Activated CD4-positive, alpha-beta T cell treated with anti-CD3 and anti-CD28 coated beads for 4 hours (primary cell): ENCODE measurements around the gene GALNT18.
A peak's percentile ranks its signal among the peaks of the same experiment; 100 is the strongest.

Experiments used
- DNase-seq, 2 donors: peaks; one replicate each; pipeline ENCODE4 v3.0.0-alpha.2; 2020

The GALNT18 gene

DNA sequence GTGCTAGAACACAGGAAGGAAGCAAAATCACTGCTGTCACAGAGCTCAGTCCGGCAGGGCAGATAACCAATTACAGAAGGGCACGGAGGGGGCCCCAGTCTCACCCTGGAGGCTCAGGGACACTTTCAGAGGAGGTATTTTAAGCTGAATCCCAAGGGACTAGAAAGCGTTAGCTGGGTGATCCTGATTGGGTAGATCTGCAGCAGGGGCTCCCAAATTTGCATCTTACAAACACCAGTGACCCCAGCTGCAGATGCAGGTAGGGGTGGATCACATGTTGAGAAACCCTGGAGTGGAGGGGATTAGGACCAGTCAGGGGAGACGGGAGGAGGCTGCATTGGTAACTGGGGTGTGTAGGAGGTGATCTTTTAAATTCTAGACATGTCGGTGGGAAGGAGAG, 360.2 kb downstream of the GALNT18 start:
- no peak for DNase-seq

GRCh38 chr11:11260903-11261302, 360.9 kb downstream of the GALNT18 start:
- DNase-seq = no peak

GRCh38 chr11:11253995-11254394, 367.8 kb downstream of the GALNT18 start:
- no peak for DNase-seq

- DNase-seq = no peak
Measured at GRCh38 chr11:11253497-11253896, 368.3 kb downstream of the GALNT18 start.

- DNase-seq = no peak
Measured at GRCh38 chr11:11252403-11252802, 369.4 kb downstream of the GALNT18 start.

DNA sequence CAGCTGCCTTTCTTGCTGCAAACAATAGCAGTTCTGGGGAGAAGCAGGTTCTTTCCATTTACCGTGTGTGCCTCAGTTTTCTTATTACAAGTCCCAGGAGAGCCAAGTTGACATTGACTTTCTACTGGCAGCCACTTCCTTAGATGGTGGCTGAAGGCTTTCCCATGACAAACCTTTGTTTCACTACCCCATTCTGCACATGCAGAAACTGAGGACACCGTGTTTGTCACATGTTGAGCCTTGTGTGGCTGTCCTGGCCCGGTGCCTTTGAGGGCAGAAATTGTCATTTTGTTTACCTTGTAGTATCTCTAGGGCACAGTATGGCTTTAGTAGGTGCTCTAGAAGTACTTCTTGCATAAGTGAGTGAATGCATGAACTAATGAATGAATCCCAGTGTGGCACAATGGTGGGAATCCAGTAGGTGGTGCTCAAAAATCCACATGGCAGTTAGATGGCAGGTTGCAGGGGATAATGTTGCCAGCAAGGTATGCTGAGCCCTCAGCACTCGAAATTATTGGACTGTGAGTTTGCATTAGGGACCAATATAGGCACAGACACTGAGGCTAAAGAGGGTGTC, 370.3 kb downstream of the GALNT18 start:
- no peak for DNase-seq

DNA sequence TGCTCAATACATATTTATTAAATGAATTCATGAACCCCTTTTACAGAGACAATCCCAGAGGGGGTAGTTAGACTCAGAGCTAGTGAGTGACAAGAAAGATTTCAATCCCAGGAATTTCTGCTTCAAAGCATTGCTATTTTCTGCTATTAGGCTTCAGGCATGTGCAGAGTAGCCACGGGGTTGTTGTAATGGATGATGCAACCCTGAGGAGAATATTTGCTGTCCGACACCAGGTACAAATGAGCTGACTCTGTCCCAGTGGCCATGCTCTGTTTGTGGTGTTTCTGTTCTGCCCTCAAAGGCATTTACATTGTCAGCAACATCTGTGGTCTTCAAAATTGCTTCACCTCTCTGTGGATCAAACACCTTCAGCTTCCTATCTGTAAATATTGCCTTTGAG, 371.3 kb downstream of the GALNT18 start:
- no peak for DNase-seq

DNA sequence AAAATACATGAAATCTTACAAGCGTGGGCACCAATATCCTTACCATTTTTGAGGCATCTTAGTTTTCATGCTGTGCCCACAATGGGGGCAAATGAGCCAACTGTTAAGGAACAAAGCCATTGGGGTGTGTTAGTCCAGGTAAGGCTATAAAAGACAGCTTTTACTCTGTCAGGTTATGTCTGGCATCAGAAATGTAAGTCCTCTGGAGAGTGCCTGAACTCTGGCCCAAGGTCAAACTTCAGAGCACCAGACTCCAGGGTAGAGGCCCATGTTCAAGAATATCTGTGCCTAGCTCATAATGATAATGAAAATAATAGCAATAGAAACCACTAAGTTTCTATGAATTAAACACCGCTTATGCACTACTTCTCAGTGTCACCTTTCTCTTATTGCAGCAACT, 374.2 kb downstream of the GALNT18 start:
- DNase-seq = no peak

GRCh38 chr11:11247086-11247485, 374.7 kb downstream of the GALNT18 start:
- DNase-seq = no peak

DNA sequence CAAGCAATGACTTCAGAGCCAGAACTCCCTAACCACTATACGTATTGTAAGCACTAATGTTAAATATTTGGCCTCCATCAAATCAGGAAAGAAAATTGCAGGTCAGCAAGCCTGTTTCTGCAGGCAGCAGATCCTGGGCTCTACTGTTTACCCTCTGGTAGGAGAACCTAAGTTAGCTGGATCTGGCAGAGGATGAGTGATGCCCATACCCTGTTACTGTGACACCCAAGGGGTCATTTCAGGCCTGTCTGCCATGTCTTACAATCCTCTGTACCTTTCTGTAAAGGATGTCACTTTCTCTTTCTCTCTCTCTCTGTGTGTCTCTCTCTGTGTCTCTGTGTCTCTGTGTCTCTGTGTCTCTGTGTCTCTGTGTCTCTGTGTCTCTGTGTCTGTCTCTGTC, 375.6 kb downstream of the GALNT18 start:
- DNase-seq = no peak

DNA sequence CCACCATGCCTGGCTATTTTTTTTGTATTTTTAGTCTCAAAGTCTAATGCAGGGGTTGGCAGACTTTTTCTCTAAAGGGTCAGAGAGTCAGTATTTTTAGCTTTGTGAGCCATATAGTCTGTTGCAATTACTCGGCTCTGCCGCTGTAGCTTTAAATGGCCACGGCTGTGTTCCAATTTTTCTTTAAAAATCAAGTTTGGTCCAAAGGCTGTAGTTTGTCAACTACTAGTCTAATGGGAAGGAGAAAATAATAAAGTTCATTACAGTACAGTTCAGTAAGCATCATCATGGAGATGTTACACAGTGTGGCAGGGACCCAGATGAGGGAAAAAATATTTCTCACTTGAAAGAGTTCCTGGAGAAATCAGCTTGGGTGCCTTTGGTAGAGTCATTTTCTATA, 376.4 kb downstream of the GALNT18 start:
- DNase-seq = no peak

DNA sequence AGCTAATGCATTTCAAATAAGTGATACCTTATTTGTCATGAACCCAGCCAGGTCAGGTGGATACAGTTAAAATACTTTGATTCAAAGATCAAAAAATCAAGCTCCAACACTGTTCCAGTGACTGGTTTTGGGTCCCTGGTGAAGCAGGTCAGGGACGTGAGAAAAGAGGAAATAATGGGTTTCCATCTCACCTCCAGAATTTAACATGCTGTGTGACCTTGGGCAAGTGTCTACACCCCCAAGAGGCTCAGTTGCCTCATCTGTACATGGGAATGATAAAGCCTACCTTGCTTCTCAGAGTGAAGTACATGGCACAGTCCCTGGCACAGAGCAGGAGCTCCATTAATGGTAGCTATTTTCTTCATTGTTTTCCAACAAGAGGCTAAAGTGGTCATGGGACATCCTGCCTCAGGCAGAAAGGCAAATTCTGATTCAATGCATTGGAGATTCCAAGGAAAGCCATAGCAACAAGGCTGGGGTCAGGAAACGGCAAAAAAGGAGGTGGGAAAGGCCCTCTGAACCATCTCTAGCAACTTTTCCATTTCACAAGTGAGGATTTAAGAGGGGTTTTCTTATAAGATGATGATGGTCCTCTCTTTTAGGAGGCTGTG, 377.2 kb downstream of the GALNT18 start:
- DNase-seq = no peak

- peak; percentile 28 to 42 for DNase-seq
Measured at GRCh38 chr11:11243590-11244469, 378.0 kb downstream of the GALNT18 start.

DNA sequence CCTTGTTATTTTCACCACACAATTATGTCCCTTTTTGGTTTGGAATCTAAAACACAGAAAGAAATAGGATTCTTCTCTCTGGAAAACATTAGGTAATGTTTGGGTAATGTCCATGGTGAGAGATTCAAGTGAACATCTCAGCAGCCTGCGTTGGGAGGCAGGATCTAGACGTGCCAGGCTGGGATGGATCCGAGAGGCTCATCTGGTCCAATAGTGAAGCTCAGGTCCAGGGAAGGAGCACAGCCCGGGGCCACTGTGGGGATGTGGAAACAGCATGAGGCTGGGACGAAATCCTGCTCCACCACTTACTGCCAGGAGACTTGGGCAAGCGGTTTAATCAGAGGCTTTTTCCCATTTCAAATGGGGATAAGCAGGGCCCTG, 378.6 kb downstream of the GALNT18 start:
- no peak for DNase-seq

DNA sequence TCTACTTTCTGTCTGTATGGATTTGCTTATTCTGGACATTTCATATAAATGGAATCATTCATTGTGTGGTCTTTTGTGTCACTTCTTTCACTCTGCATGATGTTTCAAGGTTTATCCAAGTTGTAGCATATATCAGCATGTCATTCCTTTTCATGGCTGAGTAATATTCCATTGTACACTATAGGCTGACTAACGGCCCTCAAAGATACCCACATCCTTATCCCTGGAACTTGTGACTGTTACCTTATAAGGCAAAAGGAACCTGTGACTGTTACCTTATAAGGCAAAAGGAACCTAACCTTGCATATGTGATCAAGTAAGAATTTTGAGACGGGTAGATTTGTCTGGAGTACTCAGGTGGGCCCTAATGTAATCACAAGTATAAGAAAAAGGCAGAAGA, 380.5 kb downstream of the GALNT18 start:
- DNase-seq = no peak

DNA sequence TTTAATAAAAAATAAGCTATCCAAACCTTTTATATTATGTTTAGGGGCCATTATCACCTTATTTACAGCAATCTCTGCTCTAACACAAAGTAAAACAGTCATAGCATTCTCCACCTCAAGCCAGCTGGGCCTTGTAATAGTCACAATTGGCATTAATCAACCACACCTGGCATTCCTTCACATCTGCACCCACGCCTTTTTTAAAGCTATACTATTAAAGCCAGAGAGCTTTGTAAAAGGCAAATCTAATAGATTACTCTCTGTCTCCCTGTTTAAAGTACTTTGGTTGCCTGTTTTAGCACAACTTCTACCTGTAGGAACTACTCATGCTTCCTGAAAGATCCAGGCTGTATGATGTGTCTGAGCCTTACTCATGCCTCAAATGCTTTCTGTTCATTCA, 381.8 kb downstream of the GALNT18 start:
- no peak for DNase-seq

DNA sequence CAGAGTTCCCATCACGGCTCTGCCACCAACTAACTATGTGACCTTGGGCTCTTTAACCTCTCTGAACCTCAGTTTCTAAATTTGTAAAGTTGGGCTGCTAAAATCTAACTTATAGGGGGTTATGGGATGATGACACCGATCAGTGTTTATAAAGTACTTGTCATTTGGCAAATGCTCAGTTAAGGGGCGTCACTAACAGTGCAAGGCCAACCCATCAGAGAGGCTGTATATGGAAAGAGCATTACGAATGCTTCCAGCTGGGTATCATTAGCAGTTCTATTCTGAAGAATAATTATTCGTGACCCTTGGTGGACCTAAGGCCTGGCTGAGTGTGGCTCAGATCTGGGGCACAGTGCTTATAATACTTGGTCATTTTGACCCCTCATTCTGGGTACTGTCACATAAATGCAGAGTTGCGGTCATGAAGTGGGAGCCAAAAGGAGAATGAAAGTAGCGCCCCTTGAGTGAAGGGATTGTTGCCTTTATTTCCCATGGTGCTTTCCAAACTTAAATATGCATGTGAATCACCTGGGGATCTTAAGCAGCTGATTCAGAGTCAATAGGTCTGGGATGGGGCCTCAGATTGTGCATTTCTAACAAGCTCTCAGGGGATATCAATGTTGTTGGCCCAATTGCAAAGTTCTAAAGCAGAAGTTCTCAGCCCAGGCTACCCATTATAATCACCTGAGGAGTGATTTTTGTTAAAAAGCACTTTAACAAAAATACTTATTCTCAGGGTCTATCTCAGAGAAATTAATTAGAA, 384.6 kb downstream of the GALNT18 start:
- DNase-seq = no peak

DNA sequence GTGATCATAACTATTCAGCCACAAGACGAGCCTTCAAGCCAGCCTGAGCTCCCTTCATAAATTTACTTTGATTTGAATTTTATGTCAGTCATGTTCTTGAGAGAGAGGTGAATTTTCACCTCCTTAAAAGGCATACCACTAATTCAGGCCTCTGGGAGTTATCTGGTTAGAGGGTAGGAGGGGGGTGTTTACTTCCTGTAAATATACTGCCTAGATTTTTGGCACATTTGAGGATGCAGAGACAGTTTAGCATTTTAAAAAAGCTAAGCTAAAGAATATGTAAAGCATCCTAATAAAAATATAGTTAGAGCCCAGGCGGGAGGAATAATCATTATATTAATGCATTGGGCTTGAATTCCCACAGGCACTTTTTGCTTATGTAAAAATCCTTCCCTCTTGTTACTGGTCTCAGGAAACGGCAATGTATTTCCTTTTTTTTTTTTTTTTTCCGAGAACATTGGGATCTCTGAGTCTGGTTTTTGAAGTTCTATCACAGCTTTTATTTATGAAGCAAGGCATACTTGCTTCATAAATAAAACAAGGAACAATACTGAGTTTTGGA, 385.2 kb downstream of the GALNT18 start:
- DNase-seq = no peak

- DNase-seq = no peak
Measured at GRCh38 chr11:11231763-11232162, 390.0 kb downstream of the GALNT18 start.

GRCh38 chr11:11230802-11231562, 390.8 kb downstream of the GALNT18 start:
- no peak for DNase-seq

DNA sequence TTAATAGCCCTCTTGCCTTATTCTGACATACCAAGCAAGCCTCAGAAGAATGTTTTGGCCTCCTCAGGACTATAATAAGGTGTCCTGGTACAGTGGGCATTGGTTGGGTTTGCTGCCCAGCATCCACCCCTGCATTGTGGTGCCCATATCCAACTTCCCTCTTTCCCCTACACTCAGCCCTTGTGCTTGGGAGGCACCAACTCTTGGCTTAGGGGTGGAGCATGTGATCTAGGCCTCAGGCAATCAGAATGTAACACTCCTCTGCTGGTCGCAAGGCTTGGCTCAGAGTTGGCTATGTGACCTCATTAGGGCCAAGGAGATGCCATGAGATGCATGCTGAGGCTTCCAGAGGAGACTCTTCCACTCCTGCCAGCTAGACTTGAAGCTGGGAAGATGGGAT, 391.7 kb downstream of the GALNT18 start:
- DNase-seq = no peak

- DNase-seq = no peak
Measured at GRCh38 chr11:11229647-11230046, 392.2 kb downstream of the GALNT18 start.
